Stimulated activated CD8-positive, alpha-beta memory T cell treated with anti-CD3 and anti-CD28 coated beads, Interleukin-4, amount 100 ng/mL, for 4 hours (primary cell): ENCODE measurements around the gene OPHN1.

ENCODE experiments used
- DNase-seq, 2 donors: peaks; one replicate each; pipeline ENCODE4 v3.0.0-alpha.2; 2020; ENCODE audit warnings: low read depth in 2 of 2, low spot score in 1 of 2

The OPHN1 gene

GRCh38 chrX:68254738-68255645 is 178.3 kb downstream of the OPHN1 start:
- no peak for DNase-seq

- DNase-seq, result no peak
These were observed 180.6 kb downstream of the OPHN1 start for GRCh38 chrX:68252664-68253063.

GRCh38 chrX:68249903-68250302 is 183.4 kb downstream of the OPHN1 start:
- no peak for DNase-seq

- DNase-seq, result no peak
These were observed 183.9 kb downstream of the OPHN1 start for GRCh38 chrX:68249401-68249831.

DNA sequence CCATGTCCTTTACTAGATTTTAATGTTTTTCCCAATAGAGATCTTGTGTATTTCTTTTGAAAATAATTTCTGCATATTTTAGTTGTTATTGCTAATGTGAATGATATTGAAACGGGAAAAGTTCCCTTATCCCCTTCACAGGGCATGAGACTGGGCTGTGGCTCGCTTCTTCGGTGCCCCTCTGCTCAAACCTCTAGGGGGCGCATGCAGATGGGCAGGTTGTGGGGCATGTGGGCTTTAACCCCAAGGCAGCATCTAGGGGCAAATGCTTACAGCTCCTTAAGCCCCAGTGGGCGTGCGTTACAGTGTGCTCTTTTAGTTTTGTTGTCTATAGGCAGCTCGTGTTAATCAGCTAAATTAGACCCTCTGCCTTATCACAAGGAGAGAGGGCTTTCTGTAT is 194.7 kb downstream of the OPHN1 start:
- DNase-seq, result no peak

- no peak for DNase-seq
These were observed 199.0 kb downstream of the OPHN1 start for GRCh38 chrX:68234171-68234910.

DNA sequence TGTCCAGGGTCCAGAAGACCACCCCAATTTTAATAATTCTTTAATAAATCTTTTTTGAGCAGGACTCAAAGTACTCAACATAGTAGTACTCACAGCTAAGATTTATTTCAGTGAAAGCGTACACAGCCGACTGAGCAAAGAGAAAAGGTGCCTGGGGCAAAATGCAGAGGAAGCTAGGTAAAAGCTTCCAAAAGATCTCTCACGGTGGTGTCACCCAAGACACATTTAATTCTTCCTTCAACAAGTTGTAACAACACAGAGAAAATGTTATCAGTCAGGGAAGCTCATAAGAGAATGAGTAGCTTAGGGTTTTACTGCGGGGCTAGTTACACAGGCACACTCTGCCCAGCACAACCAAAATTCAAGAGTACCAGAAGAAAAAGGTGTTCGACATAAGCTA is 201.1 kb downstream of the OPHN1 start:
- DNase-seq, result no peak

GRCh38 chrX:68209008-68209407 is 224.3 kb downstream of the OPHN1 start:
- DNase-seq, result no peak

GRCh38 chrX:68204521-68205038 is 228.7 kb downstream of the OPHN1 start:
- DNase-seq, result no peak

- no peak for DNase-seq
These were observed 229.6 kb downstream of the OPHN1 start for GRCh38 chrX:68203646-68204045.

GRCh38 chrX:68203211-68203610 is 230.1 kb downstream of the OPHN1 start:
- DNase-seq, result no peak

GRCh38 chrX:68199062-68199848 is 234.0 kb downstream of the OPHN1 start:
- DNase-seq, result no peak

DNA sequence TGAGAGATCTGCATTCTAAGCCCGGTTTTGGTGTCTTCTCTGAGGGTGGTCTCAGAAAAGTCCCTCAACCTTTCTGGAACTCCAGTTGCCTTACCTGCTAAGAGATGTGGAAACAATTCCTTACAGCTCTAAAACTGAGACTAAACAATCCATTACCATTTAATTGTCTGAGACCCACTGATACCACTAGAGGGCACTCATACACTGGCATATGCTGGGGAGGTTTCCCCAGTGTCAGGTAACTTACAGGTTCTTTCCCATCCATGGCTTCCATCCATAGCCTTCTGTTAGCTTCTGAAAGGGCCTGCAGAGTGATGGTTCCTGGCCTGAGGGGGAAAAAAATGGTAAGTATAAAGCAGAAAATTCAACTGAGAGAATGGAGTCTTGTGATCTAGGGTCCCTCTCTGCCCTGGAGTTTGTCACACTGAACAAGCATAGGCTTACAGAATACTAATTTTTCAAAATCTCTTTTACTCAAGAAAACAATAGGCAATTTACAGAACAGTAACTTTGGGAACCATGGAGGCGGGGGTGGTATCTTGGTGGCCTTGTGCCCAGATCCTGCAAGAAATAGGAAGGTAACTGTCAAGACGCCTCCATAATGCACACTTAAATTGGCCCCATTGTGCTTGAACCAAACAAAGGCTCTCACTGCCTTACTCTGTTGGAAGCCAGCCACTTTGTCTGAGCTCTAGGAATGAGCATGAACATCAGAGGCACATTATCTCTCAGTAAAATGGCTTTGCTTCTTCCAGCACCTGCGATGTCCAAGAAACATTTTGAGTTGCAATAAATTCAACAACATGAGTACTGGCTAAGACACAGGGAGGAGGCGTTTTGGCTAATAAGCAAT is 236.1 kb downstream of the OPHN1 start:
- DNase-seq, result no peak

- DNase-seq, result no peak
These were observed 237.7 kb downstream of the OPHN1 start for GRCh38 chrX:68195561-68195960.

DNA sequence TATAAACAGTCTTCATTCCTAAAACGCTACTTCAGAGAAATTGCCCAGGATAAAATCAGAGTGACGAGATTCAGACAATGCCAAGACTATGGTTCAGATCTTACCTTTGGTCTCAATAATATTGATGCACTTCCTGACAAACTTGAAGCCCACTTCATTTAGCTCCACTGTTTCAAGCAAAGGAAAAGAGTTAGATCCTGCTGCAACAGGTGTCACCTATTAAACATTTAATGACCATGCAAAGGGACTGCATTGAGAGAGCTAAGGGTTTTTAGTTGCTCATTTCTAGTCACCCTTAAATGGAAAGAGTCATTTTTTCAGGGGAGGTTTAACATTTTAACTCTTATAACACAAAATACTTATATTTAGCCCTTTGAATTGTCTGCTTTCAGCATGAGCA is 239.5 kb downstream of the OPHN1 start:
- no peak for DNase-seq

- no peak for DNase-seq
These were observed 240.1 kb downstream of the OPHN1 start for GRCh38 chrX:68193234-68193633.

GRCh38 chrX:68190799-68191198 is 242.5 kb downstream of the OPHN1 start:
- DNase-seq, result no peak

DNA sequence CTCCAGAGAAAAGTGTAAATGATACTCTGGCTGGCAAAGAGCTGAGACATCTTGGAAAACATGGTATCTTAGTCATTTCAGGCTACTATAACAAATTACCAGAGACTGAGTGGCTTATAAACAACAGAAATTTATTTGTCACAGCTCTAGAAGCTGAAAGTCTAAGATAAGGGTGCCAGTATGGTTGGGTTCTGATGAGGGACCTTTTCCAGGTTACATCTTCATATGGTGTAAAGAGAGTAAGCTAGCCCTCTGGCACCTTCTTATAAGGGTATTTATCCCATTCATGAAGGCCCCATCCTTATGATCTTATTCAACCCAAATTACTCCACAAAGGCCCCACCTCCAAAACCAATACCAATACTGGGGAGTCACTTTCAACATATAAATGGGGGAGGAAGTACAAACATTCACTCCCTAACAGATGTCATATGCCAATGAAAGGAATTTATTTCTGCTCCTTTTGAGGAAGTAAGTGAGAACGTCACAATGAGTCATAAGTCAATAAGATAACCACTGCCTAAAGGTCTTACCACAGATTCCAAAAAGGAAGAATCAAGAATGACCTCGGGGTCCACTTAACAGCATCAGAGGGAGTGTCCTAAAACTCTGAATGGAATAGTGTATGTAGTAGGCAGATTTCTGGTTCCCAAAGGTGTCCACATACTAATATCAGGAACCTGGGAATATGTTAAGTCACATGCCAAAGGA is 246.6 kb downstream of the OPHN1 start:
- no peak for DNase-seq

- no peak for DNase-seq
These were observed 248.1 kb downstream of the OPHN1 start for GRCh38 chrX:68185161-68185560.
